NCI-H2107 (cell line): ENCODE data around the gene PID1.
"Not testable (repeated sequence)": the region's sequence is repeated elsewhere in the genome, so short reads cannot be mapped to it uniquely, and the experiment has no call there.

Source experiments
- DNase-seq: peaks from one replicate; lab custom pipeline; 2025; lab: John Stamatoyannopoulos, UW

PID1 gene

DNA sequence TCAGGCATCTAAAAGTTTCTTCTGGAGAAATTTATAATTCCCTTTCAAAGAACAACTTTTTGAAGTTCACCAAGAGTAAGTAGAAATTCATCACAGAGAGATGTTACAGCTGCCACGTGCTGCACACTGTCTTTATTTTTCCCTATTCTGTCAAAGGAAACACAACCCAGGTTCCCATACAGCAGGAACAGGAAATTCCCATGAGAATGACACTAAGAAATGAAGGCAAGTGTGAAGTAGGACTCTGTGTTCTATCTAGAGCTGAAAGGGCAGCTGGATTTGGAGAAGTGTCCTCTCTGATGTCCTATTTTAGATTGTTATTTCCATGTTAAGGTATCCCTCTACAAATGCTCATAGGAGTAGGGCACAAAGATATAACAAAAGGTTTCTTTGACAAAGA is 58.8 kb downstream of the PID1 start:
- no peak for DNase-seq

DNA sequence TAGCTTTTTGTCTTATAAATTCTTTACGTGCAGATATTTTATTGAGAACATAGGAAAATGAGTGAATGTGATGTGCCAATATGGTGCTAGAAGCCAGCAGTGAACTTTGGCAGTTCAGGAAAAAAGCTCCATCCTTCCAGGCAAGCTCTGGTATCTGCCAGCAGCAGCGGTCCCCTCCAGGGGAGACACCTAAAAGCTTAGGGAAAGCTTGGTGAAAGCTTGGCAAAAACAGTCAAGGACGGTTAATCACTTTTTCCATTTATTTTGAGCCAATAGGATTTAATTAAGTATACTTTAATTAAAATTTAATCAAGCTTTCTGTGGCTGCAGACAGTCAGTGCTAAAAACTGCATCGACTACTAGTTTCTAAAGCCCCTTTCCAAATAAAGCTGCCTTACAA is 60.4 kb downstream of the PID1 start:
- DNase-seq: no peak

DNA sequence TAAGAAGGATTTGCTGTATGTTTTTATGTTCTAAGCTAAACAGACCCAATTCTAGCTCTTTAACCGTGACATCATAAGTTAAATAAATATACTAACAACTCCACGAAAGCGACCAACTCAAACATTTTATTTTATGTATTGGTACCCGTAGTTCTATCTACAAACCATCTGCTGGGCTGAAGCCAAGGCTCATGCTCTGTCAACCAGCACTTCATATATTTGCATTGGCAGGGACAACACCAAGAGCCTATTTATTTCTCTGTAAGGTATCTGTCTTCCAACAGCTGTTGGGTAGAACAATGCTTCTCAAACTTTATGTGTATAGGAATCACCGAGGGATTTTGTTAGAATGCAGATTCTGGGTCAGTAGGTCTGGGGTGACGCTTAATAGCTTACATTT is 64.5 kb downstream of the PID1 start:
- no peak for DNase-seq

DNA sequence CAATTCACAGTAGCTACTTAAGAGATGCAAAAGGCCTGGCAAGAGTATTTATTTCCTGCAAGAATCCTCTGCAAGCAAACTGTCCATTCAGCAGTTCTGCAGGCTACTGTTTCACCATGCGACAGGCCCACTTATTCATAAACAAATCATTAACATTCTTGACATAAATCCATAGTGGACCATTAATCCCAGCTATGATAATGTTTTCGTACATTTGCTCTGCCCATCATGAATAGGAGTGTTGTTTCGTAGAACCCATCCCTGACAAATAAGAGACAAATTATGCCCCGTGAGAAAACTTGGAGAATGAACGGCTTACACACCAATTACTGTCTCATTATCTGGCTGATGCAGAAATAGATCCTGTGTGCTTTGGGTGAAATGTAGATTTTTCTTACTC is 65.4 kb downstream of the PID1 start:
- no peak for DNase-seq

DNA sequence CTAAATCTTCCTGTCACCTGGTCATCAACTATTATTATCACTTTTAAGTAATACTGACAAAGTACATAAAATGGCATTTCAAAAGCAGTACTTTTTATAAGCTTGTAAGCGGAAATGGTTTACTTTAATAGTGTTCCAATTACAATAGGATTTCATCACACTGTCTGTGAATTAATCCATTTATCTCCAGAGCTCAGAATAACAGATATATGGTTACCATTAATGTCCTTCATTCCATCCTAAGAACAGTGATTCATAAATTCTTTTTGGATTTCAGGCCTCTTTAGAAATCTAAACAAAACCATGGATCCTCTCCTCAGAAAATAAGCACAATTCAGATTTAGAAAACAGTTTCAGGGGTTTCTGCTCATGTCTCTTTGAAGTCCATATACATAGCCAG is 68.4 kb downstream of the PID1 start:
- DNase-seq: no peak

DNA sequence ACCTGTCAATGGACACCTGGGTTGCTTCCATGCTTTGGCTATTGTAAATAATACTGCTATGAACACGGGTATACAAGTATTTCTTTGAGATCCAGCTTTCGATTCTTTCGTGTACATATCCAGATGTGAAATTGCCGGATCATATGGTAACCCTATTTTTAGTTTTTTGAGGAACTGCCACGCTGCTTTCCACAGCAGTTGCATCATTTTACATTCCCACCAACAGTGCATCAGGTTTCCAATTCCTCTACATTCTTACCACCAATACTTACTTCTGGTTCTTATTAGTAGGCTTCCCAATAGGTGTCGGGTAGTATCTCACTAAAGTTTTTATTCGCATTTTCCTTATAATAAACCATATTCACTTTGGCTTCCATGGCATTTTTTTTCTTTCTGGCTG is 69.6 kb downstream of the PID1 start:
- no peak for DNase-seq

DNA sequence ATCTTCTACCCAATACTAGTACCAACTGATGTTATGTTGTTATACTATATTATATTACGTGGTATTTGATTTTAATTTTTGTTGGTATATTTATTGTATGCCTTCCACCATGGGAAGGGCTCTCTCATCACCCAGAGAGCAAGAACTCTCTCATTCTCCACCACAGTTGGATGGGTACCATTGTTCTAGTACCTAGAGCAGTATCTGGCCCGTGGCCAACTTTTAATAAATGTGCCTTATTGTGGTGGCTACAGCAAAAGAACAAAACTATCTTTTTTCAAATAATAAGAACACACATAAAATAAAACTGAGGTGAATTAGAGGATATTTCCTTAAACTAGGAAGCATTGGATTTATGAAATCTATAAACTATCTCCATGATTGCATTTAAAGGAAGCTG is 71.8 kb downstream of the PID1 start:
- no peak for DNase-seq

DNA sequence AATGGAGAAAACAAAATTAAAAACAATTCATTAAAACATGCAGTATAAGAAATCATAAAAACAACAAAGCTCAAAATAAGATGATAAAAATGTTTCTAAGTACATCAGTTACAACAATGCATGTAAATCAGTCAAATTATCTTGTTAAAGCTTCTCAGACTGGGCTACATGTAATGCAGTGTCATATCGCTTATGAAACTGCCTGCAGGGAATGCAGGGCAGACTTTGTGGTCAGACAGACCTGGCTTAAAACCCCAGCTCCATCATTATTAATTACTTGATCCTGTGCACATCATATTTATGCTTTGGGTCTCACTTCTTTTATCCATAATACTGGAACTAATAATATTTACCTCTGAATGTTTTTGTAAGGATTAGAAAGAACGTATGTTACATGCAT is 74.6 kb downstream of the PID1 start:
- DNase-seq: no peak

DNA sequence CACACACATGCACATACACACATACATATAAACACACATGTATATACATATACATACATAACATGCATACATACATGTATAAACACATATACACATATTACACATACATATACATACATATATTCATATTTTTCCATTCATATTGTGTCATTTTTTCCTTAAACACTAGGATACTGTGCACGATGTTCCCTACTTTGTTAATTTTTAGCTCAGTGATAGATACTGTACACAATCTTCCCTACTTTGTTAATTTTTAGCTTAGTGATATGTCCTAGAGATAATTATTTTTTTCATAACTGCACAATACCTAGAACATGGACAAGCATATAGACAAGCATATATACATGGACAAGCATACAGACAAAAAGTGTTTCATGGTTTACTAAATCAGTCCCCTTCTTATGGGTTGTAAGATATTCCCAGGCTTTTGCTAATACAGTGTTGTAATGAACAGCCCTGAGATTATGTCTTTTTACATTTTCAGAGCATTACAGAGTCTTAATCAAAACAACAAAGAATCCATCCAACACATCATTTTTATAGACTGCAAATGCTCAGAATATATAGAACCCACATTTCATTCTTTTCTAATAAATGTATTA is 75.6 kb downstream of the PID1 start:
- no peak for DNase-seq

DNA sequence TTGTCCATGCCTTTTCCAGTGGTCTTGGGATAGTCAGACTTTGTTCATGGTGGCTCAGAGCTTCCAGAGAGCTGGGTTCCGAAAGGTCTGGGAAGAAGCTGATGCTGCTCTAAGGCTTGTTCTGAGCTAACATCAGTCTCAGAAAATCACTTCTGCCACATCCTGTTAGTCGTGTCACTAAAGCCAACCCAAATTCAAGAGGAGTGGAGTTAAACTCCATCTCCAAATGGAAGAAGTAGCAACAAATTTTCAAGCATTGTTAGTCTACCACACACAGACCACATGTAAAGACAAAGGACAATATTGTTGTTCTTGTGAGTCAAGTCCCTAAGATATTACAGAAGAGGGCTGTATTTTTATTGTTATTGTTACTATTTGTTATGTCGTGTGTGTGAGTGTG is 77.8 kb downstream of the PID1 start:
- no peak for DNase-seq

DNA sequence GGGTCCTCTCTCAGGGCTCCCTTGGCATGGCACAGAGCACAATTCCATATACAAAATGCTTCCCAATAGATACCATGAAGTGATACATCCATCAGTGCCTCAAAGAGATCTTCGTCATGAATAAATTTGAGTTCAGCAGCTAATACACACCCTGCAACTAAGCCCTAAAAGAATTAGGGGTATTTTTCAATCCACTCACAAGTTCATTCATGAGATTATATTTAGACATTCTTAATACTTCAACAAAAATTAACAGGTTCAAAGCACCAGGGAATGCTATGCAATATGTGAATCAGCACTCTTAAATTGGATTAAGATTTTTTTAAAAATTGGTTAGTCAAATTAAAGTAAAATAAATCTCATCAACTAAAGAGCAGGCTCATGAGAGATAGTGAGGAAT is 79.7 kb downstream of the PID1 start:
- no peak for DNase-seq

DNA sequence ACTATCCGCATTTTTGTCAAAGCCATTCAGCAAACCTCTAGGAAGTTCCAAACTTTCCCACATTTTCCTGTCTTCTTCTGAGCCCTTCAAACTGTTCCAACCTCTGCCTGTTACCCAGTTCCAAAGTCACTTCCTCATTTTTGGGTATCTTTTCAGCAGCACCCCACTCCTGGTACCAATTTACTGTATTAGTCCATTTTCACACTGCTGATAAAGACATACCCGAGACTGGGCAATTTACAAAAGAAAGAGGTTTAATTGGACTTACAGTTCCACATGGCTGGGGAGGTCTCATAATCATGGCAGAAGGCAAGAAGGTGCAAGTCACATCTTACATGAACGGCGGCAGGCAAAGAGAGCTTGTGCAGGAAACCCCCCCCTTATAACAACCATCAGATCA is 84.0 kb downstream of the PID1 start:
- not testable (repeated sequence) for DNase-seq

DNA sequence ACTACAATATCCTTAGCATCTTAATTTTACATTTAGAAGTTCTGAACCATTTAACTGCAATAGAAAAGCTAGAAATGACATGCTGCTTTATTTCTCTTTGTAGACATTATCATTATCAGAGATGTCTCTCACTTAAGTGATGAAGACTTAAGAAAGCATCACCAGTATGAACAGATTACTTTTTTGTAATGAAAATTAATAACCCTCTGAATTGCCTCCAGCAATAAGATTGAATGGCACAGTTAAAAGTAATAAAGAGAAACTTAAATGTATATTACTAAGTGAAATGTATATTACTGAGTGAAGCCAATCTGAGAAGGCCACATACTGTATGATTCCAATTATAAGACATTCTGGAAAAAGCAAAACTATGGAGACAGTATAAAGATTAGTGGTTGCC is 89.4 kb downstream of the PID1 start:
- DNase-seq: no peak

DNA sequence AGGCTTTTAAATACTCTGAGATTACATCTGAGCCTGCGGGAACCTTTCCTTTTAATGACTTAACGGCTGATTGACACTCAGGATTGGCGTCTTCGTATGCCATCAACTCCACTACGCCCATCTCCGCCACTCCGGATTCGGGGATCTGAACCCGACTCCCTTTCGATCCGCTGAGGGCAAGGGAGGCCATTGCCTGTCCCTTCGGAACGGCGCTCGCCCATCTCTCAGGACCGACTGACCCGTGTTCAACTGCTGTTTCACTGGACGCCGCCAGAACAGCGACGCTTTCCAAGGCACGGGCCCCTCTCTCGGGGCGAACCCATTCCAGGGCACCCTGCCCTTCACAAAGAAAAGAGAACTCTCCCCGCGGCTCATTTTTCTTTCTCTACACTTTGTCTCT is 90.4 kb downstream of the PID1 start:
- no peak for DNase-seq

DNA sequence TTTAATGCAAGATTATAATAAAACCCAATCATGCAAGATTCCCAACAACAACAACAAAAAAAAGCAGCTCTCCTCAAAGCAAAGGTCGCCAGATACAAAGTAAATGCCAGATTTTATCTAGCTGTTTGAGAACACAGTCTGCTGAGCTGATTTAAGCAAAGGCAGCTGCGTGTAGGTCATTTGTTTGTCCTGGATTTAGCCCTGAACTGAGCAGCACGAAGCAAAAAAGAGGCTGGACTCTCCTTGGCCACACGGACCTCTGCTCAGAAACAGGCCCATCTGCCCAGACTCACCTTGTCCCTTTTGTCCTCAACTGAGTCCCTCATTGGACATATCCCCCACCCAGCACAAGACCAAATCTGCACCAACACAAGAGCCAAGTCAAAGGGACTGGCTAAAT is 91.5 kb downstream of the PID1 start:
- DNase-seq: no peak

DNA sequence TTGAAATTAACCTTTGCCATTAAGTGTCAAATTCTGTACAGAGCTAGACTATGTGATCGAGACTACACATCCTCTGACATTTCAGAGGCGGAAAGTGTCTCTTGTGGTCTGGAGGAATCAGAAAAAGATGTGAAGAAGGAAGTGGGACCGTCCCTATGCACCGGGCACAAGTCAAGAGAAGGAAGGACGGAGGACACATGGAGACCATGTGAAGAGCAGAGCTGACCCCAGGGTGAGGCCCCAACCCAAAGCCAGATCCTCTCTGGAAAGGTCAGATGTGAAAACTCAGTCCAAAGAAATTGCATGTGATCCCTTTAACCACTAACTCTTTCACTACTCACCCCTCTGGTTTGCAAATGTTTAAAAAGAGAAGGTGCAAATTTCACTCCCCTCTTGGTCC is 92.4 kb downstream of the PID1 start:
- DNase-seq: no peak

DNA sequence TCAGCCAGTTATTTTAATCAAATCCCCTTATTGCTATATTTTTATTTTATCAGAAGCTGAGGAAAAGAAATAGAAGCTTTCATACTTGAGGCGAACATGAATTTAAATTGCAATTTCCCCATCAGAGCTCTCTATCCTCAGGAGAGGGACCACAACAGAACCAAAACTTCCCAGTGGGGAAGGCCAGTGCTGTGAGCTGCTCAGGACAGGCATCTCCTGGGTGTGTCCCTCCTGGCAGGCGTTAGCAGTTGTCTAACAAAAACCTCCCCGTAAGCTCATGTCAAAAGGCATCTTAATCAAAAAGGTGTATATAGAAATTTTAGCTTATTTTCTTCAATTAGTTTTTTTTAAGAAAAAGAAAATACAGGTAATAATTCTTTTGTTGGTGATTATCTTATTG is 93.0 kb downstream of the PID1 start:
- DNase-seq: no peak

DNA sequence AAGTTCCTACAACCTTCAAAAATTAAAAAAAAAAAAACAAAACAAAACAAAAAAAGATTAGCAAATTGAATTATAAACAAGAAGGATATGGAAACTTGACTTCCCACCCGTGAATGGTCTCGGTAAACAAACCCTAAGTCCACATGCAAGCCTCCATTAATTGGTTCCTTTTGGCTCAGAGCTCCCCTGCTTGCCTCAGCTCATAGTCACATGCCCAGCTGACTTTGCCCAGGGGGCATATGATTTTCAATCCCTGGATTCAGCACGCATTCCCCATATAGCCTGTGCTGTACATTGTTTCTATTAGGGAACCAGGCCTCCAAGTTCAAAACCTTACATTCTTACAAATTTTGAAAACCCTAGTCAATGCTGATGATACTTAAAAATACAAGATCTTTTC is 95.0 kb downstream of the PID1 start:
- no peak for DNase-seq

DNA sequence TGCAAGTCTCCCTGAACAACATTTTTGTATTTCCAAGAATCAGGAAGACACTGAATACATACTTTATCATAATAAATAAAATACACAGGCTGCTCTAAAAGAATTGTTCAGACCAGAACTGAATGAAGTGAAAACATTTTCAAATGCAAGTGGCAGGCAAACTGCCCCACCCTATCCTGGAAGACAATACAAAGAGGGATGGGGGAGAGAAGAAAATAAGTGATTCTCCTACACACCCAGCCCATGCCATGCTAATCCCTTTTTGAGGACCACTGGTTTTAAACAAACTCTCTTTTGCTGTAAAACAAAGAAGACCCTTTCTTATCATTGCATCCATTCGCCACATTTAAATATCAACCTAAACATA is 95.6 kb downstream of the PID1 start:
- no peak for DNase-seq

DNA sequence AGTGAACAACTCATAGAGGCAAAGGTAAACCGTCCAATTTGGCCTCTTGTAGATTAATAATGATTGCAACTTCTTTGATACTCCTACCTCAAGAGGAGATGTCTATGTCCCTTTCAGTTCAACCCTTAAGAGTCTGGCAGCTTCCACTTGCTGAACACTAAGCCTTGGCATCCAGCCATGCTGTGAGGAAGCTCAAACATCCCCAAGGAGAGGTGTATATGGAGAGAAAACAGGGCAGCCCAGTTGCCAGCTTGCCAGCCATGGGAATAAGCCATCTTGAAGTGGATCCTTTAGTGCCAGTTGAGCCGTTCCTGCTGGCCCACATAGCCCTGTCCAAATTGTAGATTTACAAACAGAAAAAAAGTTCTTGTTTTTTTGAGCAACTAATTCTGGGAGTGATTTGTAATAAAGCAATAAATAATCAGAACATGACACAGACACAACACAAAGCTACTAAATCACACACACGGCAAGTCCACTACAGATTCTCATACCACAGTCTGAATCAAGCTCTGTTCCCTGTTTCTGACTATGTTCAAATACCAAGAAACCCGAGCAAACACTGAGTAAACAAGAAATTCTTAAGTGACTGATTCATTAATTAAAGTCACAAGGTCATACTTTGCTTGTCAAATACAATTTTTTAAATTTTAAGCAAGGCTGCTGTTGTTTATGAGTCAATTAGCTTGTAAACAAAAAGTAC is 96.1 kb downstream of the PID1 start:
- no peak for DNase-seq

DNA sequence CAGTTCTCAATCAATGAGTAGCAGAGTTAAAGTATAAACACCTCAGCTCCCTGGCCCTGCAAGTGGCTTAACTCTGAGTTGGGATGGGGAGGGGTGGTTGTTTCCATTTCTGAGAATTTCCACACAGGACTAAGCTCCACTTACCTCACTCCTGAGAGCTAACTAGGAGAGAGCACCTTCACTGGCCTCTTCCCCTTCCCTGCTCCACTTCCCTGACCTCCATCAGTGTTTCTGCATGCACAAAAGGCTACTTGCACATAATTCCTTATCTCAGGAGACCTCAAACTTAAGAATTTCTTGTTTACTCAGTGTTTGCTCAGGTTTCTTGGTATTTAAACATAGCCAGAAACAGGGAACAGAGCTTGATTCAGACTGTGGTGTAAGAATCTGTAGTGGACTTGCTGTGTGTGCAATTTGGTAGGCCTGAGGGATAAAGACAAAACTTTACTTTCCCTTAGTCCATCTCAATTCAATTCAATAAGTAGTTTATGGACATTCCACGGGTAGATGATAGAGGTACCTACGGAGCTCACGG is 97.2 kb downstream of the PID1 start:
- no peak for DNase-seq

DNA sequence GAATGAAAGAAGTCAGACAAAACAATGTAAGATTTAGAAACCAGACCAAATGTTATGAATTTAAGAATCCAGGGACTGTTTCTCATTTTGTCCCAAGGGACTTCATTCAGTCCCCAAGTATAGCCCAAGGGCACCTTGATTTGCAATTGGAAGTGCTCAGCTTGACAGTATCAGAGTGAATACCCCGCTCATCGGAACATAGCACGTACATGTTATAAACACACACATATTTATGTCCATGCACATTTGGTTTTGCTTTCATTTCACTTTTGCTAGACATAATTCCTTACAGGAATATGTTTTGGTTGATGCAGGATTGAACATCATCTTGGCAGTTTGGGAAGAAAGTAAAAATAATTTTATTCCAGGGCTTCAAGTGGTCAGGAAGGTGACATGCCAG is 100.2 kb downstream of the PID1 start:
- no peak for DNase-seq

DNA sequence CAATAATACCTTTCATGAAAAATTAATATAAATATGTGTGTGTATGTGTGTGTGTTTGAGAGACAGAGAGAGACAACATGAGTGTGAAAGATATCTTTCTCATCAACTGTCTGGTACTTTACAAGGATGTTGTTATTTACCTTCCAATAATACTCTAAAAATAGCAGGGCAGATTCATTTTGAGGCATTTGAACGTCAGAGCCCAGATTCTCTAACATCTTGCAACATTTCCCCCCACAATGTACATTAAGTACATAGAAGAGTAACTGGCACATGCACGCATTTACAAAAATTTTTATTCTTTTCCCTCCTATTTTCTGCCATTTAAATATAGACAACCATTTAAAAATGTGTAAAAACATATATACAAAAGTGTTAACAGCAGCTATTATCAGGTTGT is 100.9 kb downstream of the PID1 start:
- DNase-seq: no peak

DNA sequence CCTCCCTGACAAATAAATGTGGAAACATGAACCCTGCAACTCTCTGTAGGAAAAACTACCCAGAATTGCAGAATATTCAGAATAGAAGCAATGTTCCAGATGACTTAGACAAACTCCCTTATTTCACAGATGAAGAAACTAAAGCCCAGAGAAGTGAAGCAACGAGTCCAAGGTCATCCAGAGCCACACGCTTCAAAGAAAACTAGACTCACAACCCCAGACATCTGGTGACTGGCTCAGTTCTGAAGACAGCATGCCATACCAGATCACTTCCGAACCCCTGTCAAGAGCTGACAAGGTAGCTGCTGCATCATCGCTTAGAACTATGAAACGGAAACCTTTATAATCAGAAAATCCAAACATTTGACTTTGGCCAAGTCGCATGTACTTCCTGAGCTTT is 101.3 kb downstream of the PID1 start:
- DNase-seq: no peak
